SU-DHL-6 (cell line): ENCODE measurements around the gene TTLL8.

Experiments
- H2AFZ ChIP-seq: fragments of 200-600 bp; sonication (generic); 2 replicates; pipeline ENCODE4 v1.6.1; 2014; ENCODE audit warnings: low read depth, mild to moderate bottlenecking, moderate library complexity, mixed read lengths, antibody characterized with exemption, low read length; ENCODE audit not compliant: severe bottlenecking
- H3F3A ChIP-seq: fragments of 200-600 bp; shearing (Covaris generic); 2 replicates; pipeline ENCODE4 v1.6.0; 2016; ENCODE audit warnings: antibody characterized with exemption, mild to moderate bottlenecking; ENCODE audit not compliant: insufficient read depth
- H3K27ac ChIP-seq: fragments of 200-600 bp; sonication (generic); 2 replicates; pipeline ENCODE4 v1.5.1; 2016; ENCODE audit warnings: low read depth, mild to moderate bottlenecking, low read length, moderate library complexity, mixed read lengths
- H3K27me3 ChIP-seq: fragments of 200-600 bp; sonication (generic), shearing (Covaris generic); 2 replicates; pipeline ENCODE4 v1.6.0; 2014; ENCODE audit warnings: mild to moderate bottlenecking, low read length
- H3K36me3 ChIP-seq: fragments of 200-600 bp; sonication (generic); 2 replicates; pipeline ENCODE4 v1.6.1; 2014; ENCODE audit warnings: mild to moderate bottlenecking, low read length, mixed read lengths
- H3K4me2 ChIP-seq: fragments of 300-600, 200-600 bp; shearing (Covaris generic), sonication (generic); 2 replicates; pipeline ENCODE4 v1.6.0; 2014; ENCODE audit warnings: low read length, low read depth, mild to moderate bottlenecking; ENCODE audit not compliant: poor library complexity, severe bottlenecking
- H3K4me3 ChIP-seq: fragments of 200-600 bp; sonication (generic); 2 replicates; pipeline ENCODE4 v1.5.1; 2014; ENCODE audit warnings: antibody characterized with exemption, low read length, mild to moderate bottlenecking, mixed read lengths; ENCODE audit not compliant: insufficient read depth, poor library complexity, severe bottlenecking
- H3K79me2 ChIP-seq: fragments of 200-600 bp; sonication (generic); 2 replicates; pipeline ENCODE4 v1.6.1; 2014; ENCODE audit warnings: mild to moderate bottlenecking, low read length, moderate library complexity; ENCODE audit not compliant: insufficient read depth
- H3K9ac ChIP-seq: fragments of 200-600 bp; sonication (generic); 2 replicates; pipeline ENCODE4 v1.7.0; 2014; ENCODE audit warnings: mild to moderate bottlenecking, low read length
- H3K9me2 ChIP-seq: fragments of 200-600 bp; sonication (generic); replicated peaks from 2 replicates; pipeline ENCODE4 v1.6.1; 2014; ENCODE audit warnings: low read length; ENCODE audit not compliant: insufficient read depth
- H3K9me3 ChIP-seq: fragments of 200-600 bp; sonication (generic); 2 replicates; pipeline ENCODE4 v1.6.1; 2014; ENCODE audit warnings: low read length, mixed read lengths; ENCODE audit not compliant: insufficient read depth
- H4K20me1 ChIP-seq: fragments of 200-600 bp; sonication (generic); 2 replicates; pipeline ENCODE4 v1.6.1; 2014; ENCODE audit warnings: low read depth, mild to moderate bottlenecking, antibody characterized with exemption, low read length, moderate library complexity, mixed read lengths
- EZH2phosphoT487 ChIP-seq: fragments of 200-600 bp; sonication (generic), shearing (Covaris generic); conservative IDR thresholded peaks from 2 replicates; pipeline ENCODE4 v1.6.1; 2018; ENCODE audit warnings: mild to moderate bottlenecking, antibody characterized with exemption, low read length, moderate library complexity, mixed read lengths
- TF ChIP-seq, protein P1 (sequence below): fragments of 200-600 bp; sonication (generic); IDR thresholded peaks from one replicate; pipeline ENCODE4 v1.5.1; 2017; ENCODE audit warnings: antibody characterized with exemption, mild to moderate bottlenecking, low read length, moderate library complexity; ENCODE audit not compliant: insufficient read depth, poor library complexity, severe bottlenecking

The TTLL8 gene

GRCh38 chr22:50076646-50077535 is 18.8 kb upstream of the TTLL8 start:
- Histone ChIP-seq H3F3A (no peaks in the 10 kb centered on the region), H3K4me2 (no peak overlapping the region)

DNA sequence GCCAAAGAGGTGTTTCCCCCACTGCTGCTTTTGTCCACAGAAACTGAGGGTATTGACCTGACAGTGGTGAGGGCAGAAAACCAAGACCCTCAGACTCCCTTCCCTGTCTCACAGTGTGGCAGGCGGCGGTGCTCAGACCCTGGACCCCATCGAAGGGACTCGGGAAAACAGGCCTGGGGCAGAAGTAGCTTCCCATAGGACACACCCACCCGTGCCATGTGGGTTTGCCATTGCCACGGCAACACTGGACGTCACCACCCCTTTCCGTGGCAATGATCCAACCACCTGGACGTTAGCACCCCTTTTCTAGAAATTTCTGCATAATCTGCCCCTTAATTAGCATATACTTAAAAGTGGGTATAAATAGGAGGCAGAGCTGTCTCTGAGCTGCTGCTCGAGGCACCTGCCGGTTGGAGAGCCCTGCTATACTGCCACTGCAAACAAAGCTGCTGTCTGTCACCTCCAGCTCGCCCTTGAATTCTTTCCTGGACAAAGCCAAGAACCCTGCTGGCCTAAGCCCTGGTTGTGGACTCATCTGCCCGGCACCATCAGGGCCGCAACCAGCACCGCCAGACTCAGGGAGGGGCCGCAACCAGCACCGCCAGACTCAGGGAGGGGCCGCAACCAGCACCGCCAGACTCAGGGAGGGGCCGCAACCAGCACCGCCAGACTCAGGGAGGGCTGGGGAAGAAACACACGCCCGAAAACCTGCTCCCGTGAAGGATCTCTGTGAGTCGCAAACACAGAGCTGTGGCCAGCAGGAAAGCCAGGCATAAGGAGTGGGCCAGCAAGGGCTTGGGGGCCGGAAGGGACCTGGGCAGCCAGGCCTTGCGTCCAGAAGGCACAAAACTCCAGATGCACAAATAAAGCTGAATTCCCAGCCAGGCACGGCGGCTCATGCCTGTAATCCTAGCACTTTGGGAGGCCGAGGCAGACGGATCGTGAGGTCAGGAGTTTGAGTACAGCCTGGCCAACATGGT is 16.7 kb upstream of the TTLL8 start:
- H3K9me3 ChIP-seq: no peaks in the 10 kb centered on the region
- TF ChIP-seq, protein P1, sequence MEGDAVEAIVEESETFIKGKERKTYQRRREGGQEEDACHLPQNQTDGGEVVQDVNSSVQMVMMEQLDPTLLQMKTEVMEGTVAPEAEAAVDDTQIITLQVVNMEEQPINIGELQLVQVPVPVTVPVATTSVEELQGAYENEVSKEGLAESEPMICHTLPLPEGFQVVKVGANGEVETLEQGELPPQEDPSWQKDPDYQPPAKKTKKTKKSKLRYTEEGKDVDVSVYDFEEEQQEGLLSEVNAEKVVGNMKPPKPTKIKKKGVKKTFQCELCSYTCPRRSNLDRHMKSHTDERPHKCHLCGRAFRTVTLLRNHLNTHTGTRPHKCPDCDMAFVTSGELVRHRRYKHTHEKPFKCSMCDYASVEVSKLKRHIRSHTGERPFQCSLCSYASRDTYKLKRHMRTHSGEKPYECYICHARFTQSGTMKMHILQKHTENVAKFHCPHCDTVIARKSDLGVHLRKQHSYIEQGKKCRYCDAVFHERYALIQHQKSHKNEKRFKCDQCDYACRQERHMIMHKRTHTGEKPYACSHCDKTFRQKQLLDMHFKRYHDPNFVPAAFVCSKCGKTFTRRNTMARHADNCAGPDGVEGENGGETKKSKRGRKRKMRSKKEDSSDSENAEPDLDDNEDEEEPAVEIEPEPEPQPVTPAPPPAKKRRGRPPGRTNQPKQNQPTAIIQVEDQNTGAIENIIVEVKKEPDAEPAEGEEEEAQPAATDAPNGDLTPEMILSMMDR: no peak
- no peak for TF ChIP-seq EZH2phosphoT487
- no peak overlapping the region for H2AFZ ChIP-seq
- H3K4me2 ChIP-seq: no peak overlapping the region
- no peaks in the 10 kb centered on the region for H3F3A ChIP-seq
- no peak overlapping the region for H3K9ac ChIP-seq
- H3K9me2 ChIP-seq: no peaks in the 10 kb centered on the region
- no peak overlapping the region for H3K27ac ChIP-seq
- H4K20me1 ChIP-seq: no peaks in the 10 kb centered on the region
- no peaks in the 10 kb centered on the region for H3K27me3 ChIP-seq
- no peaks in the 10 kb centered on the region for H3K79me2 ChIP-seq
- H3K4me3 ChIP-seq: no peak overlapping the region
- no peaks in the 10 kb centered on the region for H3K36me3 ChIP-seq

More at GRCh38 chr22:50076646-50077535, 18.8 kb upstream of the TTLL8 start:
- no peaks in the 10 kb centered on the region for H3K36me3 ChIP-seq
- H3K79me2 ChIP-seq: no peaks in the 10 kb centered on the region
- TF ChIP-seq, protein P1: no peak
- TF ChIP-seq EZH2phosphoT487: no peak
- H3K27me3 ChIP-seq: no peaks in the 10 kb centered on the region
- H3K4me3 ChIP-seq: no peak overlapping the region
- H4K20me1 ChIP-seq: no peaks in the 10 kb centered on the region
- no peak overlapping the region for H2AFZ ChIP-seq
- H3K9me3 ChIP-seq: no peaks in the 10 kb centered on the region
- H3K9me2 ChIP-seq: no peaks in the 10 kb centered on the region
- no peak overlapping the region for H3K27ac ChIP-seq
- no peak overlapping the region for H3K9ac ChIP-seq

DNA sequence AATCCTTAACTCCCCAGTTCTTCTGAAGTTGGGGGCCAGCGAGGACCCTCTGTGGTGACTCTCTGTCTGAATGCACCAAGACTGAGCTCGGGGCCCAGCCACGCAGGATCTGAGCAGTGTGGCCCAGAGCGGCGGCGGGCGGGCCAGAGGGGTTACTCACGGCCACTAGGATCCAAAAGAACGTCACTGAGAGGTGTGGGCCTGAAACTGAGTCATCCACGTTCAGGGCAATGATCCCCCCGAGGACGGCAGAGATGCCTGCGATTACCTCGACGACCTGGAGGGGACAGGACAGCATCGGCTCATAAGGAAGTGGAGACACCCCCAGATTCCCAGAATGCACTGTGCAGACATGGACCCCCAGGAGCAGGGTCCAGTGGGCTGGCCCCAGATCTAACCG is 16.0 kb upstream of the TTLL8 start:
- no peaks in the 10 kb centered on the region for H3K36me3 ChIP-seq
- no peak for TF ChIP-seq EZH2phosphoT487
- TF ChIP-seq, protein P1: no peak
- no peak overlapping the region for H3K27ac ChIP-seq
- no peaks in the 10 kb centered on the region for H3K79me2 ChIP-seq
- no peaks in the 10 kb centered on the region for H4K20me1 ChIP-seq
- H3K9me3 ChIP-seq: no peaks in the 10 kb centered on the region
- no peak overlapping the region for H3K4me2 ChIP-seq
- H3K4me3 ChIP-seq: no peak overlapping the region
- H3K27me3 ChIP-seq: no peaks in the 10 kb centered on the region
- no peak overlapping the region for H2AFZ ChIP-seq
- no peaks in the 10 kb centered on the region for H3F3A ChIP-seq
- no peak overlapping the region for H3K9ac ChIP-seq
- H3K9me2 ChIP-seq: no peaks in the 10 kb centered on the region
